GM19467 (cell line): Measurements from ENCODE around the gene PATE4.

ENCODE experiments used
- ATAC-seq: cut with Tn5 transposase; IDR thresholded peaks from one replicate; pipeline ENCODE4 v1.9.1; 2021; ENCODE audit warnings: mild to moderate bottlenecking, moderate library complexity; ENCODE audit not compliant: unreplicated experiment

The PATE4 gene

DNA sequence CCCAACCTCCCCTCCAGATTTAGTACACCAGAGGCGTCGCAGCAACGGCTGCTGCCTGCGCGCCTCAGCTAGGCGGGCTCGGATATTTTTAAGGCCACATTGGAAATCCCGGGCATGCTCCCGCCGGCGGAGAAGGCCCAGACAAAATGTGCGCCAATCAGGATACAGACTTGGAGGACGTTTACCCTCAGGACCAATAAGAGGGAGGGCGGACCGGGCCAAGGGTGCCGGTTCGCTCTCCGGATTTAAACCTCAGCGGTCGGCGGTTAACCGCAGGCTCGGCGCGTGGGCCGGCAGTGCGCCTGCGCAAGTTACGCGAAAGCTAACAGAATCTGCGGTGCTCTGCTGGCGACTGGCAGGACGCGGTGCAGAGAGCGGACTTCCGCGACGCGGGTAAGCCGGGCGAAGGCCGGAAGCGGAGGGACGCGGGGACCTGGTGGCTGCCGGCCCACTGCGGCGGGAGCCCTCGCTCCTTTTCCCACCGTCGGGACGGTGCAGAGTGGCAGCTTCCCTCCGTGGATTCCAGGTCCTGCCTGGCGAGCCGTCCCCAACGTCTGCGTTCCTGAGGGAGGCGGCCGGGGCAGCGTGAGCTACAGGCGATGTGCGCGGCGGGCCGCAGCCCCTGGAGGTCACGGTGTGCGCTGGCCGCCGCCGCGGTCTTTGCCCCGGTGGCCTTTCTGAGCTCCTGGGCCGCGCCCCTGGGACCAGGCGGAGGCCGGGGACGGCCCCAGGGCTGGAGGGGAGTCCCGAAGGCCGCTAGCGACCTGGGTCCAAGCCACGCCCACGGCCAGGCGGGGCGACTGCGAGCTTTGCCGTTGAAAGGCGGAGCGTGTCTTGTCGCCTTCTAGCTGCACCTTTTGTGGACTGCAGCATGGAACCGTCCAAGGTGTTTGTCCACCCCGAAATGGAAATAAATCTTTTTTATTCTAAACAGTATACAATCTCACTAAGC is 54.5 kb downstream of the PATE4 start, which contains the start of gene HYLS1:
HYLS1 (plus strand) TSS at position 296 of the 952 bp plus-strand sequence. CDS start 11,701 bp downstream, outside the sequence.
- peak; percentile 83 for ATAC-seq
